T47D (cell line): ENCODE data around the gene CROCC2.

Experiments used
- DNase-seq, 2 experiments: peaks; one replicate each; pipeline versions ENCODE4 v3.0.0 to v3.0.0-alpha.2; 2011 to 2012; ENCODE audit warnings: low read depth in 1 of 2, low spot score in 1 of 2
- JUND ChIP-seq: IDR thresholded peaks from 2 replicates; pipeline ENCODE4 v1.6.1; 2012; ENCODE audit warnings: low read depth
- in situ Hi-C: cut with HindIII; loops from 2 replicates; pipeline ENCODE4 v1.10.0; 2016; ENCODE audit warnings: low sequenced_read_pairs, low pct_unique_long_range_greater_than_20kb

Gene CROCC2

DNA sequence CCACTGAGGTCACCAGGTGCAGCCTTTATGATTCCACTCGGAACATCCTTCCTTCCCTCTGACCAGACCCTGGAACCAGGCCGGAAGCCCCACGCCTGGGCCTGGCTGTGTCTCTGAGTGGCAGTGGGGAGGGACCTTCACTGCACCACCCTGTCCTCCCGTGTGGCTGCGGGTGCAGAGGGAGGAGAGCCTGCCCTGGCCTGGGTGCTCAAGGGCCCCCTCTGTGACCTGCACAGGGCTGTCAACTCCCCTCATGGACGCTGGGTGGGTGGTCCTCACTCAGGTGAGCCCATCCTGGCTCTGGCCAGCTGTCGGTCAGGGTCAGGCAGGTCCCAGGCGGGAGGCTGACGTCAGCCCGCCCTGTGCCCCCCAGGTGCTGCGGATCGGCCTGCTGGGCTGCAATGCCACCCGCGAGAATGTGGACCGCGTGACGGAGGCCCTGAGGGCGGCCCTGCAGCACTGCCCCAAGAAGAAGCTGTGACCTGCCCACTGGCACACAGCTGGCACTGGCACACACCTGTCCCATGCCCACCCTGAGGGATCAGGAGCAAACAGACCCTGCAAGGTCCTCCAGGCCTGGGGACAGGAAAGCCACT is 27.7 kb upstream of the CROCC2 start:
- DNase-seq = no peak
- TF ChIP-seq JUND = no peak
- in situ Hi-C loops = no loop called here

DNA sequence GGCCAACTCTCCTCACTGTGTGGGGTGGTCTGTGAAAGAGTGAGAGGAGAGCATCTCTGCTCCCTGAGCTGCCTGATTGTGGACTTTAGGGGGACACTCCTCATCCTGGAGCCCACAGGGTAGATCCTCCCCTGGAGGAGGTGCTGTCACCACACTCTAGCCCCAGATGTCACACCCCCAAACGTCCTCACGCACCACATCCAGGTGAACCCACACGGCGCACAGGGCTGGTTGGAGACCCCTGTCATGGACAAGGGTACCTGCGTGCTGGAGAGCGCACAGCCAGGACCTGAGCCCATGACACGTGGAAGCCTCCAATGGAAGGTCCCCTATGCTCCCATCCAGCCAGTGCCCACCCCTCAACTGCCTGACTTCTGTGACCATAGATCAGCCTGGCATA is 27.0 kb upstream of the CROCC2 start:
- no peak for TF ChIP-seq JUND
- no peak for DNase-seq
- in situ Hi-C loops = no loop called here

DNA sequence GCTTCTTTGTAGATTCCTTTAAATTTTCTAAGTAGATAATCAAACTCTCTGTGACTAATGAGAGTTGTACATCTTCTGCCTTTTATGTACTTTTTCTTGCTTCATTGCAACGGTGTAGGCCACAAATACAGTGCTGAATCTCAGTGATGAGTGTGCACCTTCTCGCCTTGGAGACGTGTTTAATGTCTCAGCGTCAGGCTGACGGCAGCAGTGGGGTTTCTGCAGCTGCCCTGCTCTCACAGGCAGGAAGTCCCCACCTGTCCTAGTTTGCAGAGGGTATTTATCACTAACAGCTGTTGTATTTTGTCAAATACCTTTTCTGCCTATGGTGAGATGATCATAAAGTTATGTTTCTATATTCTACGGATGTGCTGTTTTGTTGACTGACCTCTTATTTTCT is 24.2 kb upstream of the CROCC2 start:
- in situ Hi-C loops = no loop called here
- no peak for DNase-seq
- no peak for TF ChIP-seq JUND

DNA sequence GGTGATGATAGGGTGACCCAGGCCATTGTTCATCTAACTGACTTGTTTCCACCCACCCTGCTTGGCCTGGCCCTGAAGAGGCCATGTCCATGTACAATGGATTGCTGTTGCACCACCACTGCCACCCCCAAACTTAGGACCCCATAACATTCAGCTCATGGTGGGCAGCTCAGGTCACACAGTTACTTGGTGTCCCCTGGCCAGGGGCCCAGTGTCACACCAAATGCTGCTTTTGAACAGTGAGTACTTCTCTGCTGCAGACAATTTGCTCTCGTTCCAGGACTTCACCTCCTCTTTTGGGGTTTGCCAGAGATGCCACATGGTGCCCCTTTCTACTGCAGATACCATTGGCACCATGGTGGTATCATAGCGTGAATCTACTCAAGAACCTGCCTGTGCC is 21.9 kb upstream of the CROCC2 start:
- in situ Hi-C loops = no loop called here
- DNase-seq = no peak
- no peak for TF ChIP-seq JUND

DNA sequence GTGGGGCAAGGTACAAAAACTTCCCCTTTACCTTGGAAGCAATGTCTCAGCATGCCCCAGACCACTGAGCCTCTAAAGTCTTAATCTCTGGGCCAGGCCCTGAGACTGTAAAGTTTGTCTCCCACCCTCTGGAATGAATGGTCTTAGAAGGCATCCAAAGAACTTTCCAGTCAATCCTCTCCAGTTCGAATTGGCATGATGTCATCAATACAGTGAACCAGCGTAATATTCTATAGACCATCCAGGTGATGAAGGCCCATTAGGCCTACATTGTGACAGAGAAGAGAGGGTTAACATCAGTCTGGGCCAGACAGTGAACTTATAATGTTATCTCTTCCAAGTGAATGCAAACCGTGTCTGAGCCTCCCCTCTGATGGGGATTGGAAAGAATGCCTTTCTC is 21.4 kb upstream of the CROCC2 start:
- no peak for TF ChIP-seq JUND
- in situ Hi-C loops = no loop called here
- DNase-seq = no peak

DNA sequence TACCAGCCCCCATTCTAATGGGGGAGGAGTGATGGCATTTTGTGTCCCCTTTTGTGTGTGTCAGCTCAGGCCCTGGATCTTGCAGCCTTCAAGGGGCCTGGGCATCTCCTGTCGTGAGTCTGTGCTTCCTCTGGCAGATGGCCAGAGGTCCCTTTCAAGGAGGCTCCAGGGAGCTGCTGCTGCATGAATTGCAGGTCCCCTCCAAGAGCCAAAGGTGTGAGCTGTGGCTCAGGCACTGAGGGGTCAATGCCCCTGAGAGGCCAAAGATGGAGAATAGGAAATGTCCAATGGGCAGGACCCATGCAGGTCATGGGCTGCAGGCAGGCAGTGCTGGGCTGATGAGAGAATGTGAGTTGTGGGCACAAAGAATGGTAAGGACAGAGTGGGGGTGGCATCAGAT is 20.6 kb upstream of the CROCC2 start:
- in situ Hi-C loops = no loop called here
- no peak for DNase-seq
- TF ChIP-seq JUND = no peak

DNA sequence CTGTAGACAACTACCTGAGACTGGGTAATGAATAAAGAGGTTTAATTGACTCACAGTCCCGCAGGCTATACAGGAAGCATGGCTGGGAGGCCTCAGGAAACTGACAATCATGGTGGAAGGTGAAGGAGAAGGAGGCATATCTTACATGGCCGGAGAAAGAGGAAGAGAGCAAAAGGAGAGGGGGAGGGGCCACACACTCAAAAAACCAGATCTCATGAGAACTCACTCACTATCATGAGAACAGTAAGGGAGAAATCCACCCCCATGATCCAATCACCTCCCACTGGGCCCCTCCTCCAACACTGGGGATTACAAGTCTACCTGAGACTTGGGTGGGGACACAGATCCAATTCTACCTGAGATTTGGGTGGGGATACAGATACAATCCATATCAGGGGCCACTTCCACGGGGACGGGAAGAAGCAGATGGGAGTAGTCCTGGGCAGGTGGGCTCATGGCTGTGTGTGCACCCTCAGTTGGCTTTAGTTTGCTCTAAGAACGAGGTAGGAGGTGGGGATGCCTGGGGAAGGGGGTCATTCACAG is 20.0 kb upstream of the CROCC2 start:
- no peak for TF ChIP-seq JUND
- in situ Hi-C loops = no loop called here
- DNase-seq = no peak

DNA sequence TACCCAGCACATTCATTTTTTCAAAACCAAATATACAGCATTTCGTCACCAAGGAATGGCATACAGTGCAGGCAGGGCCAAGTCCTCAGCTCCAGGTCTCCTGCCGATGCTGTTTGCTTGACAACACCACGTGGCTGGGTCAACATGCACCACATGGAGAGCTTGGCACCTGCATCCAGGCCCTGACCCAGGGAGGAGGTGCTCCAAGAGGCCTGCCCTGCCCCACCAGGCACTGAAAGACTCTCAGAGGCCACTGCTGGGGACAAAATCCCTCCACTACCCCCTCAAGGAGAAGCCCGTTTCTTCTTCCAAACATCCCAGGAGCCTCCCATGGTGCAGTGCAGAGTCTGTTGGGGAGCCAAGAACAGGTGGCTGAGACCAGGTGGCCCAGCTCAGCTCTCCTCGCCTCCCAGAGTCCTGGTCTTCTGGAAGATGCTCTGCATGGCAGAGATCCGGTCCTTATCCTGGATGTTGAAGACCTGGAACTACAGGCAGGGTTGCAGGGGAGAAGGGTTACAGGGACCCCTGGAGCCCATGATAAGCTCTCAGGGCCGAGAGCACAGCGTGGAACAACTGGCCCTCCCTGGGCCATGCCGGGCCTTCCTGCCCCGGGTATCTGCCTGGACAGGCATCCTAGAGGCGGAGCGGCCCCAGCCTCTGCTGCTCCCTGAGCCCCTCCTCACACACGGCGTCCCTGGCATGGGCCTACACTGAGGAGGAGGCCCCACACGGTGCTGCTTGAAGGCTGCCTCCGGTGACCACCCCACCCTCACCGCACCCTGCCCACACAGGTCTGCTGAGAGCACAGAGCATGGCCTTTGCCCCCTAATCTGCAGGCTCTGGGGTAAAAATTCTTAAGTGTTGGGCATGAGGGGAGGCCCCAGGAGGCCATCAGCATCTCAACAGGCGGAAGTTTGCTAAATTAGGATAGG is 19.2 kb upstream of the CROCC2 start:
- no peak for TF ChIP-seq JUND
- DNase-seq = peak in 1 of 2 experiments; percentile 60
- in situ Hi-C loops = no loop called here

DNA sequence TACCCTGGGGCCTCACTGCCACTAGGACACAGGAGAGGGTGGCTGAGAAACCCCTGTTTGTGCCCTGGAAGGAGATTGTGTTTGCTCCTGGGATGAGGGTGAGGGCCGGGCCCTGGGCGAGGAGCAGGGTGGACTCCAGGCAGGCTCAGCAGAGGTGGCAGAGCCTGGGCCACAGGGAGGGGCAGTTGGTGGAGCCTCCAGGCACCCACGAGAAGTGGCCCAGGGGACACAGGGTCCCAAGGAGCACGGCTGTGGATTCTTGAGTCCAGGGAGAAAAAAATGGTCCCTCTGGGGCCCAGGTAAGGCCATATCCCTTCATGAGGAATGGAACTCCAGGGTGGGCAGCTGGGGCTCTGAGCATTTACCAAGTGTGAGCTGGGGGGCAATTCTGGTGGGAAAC is 18.5 kb upstream of the CROCC2 start:
- no peak for DNase-seq
- in situ Hi-C loops = no loop called here

DNA sequence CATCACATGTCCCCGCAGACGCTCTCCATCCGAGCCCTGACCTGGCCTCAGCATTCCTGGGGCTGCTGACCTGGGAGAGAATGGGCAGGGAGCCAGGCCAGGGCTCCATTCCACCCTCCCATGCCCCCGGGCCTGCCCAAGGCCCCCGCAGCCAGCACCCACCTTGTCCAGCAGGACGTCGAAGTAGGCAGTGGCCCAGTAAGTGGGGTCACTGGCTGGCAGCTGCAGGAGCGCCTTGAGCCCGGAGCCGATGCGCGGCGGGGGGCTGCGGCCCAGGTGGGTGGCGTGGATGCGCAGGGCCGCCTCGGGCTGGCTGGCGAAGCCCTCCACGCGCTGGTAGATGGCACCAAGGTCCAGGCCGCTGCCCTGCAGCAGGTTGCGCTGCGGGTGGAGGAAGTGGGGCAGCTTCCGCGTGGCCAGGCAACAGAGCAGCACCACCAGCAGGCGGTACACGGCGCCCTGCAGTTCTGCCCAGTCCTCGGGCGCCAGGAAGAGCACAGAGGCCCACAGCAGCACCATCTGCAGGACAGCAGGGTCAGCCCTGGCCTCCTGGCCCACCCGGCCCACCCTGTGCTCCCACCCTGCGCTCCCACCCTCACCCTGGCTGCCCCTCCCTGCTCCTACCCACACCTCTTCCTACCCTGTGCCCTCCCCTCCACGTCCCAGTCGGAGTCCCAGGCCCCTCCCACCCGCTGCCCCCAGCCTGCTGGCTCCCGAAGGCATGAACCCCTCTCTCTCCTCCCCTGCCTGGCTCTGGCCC is 17.8 kb upstream of the CROCC2 start:
- no peak for DNase-seq
- in situ Hi-C loops = no loop called here
- TF ChIP-seq JUND = no peak

More for the DNA sequence above, 18.5 kb upstream of the CROCC2 start:
- TF ChIP-seq JUND = no peak

DNA sequence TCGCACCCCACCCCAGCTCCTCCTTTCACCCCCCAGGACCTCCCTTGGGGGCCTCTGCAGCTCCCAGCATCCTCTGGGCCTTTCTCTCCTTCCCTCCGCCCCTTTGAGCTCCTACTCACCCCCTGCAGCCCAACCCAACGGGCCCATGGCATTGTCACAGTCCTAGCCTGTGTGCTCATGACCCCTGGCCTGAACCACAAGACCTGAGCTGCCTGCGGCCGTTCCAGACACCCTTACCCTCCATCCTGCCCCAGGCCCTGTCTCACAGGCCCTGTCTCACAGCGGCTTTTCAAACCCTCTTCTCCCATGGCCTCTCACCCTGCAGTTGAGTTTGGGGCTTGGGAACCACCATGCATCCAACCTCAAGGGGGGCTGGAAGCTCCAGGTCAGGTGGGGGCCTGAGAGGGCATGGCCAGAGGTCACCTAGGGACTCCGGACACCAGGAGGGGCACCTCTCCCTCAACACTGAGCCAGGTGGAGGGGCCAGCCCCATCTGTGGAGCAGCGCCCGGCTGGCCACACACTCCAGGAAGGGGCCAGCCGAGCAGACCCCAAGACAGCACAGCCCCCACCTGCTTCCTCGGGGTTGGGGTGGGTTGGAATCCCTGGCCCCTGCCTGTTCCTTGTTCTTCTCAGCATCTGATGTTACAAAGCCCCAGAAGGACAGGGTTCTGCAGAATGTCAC is 17.1 kb upstream of the CROCC2 start:
- no peak for DNase-seq
- in situ Hi-C loops = no loop called here
- no peak for TF ChIP-seq JUND

DNA sequence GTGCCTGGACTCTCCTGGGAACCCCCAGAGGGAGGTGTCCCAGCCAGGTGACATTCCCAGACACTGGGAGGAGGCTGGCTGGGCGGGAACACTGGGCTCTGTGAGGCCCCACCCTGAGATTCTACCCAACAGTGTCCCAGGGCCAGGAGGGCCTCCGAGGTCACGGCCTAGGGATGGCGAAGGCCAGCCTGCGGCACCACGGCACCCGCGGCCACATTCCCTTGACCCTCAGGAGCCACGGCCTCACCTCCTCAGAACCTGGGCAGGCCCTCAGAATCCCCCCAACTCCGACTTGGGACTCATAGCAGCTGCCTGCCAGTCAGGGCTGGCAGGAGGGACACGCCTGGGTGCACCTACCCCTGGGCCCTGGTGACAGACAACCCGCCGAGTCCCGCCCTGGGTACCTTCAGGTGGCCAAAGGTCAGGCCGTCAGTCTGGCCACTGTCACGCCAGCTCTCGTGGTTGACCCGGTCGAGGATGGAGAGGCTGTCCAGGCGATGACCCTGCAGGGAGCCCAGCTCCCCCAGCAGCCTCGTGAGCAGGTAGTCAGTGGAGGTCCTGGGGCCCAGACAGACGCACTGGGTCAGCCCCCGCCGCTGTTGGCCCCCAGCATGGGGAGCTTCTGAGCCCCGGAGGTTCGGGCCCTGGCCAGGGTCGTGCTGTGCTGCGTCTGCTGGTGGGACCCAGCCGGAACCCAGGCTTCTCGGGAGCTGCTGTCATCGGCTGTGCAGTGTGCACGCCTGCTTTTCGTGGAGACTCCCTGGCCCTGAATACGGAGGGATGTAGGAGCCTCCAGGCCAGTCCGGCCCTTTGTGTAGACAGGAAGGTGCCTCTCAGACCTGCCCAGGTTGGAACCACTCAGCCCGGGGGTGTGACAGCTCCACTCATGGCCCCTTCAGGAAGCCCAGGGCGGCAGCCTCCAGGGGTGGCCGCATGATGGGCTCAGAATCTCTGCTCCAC is 16.3 kb upstream of the CROCC2 start:
- TF ChIP-seq JUND = no peak
- DNase-seq = no peak
- in situ Hi-C loops = no loop called here
